HepG2 (cell line): Measurements from ENCODE around the gene CBX2. TPM values are rescaled to one million over a fixed set of nuclear protein-coding genes. Genes with fewer than 3 reads are reported as not detected.

ENCODE experiments used
- ARID2 ChIP-seq: sonication (generic); formaldehyde crosslinking; IDR thresholded peaks from 2 replicates; pipeline ENCODE4 v1.8.1; 2022; ENCODE audit warnings: mild to moderate bottlenecking, missing genetic modification reagents, borderline replicate concordance
- ATF1 ChIP-seq: IDR thresholded peaks from 2 replicates; pipeline ENCODE4 v1.6.1; 2016; ENCODE audit warnings: mild to moderate bottlenecking, control low read depth
- ATF7 ChIP-seq, 2 experiments: fragments of 450-650 bp in 1 of 2; sonication (generic) in 1 of 2; formaldehyde crosslinking in 1 of 2; IDR thresholded peaks; 2 replicates each; pipeline versions ENCODE4 v1.4.0 to v1.6.1; 2016 to 2020; ENCODE audit warnings: antibody characterized with exemption in 1 of 2, mild to moderate bottlenecking in 1 of 2, missing genetic modification reagents in 1 of 2
- EED ChIP-seq: sonication (generic); formaldehyde crosslinking; IDR thresholded peaks from 2 replicates; pipeline ENCODE4 v1.5.0; 2020; ENCODE audit warnings: mild to moderate bottlenecking, missing genetic modification reagents
- EP300 ChIP-seq, 3 experiments: sonication (generic) in 1 of 3; formaldehyde crosslinking in 1 of 3; IDR thresholded peaks; 2 replicates each; pipeline versions ENCODE4 v1.5.1 to v1.6.1; 2011 to 2020; ENCODE audit warnings: low read depth in 2 of 3, low read length in 2 of 3, borderline replicate concordance in 1 of 3, improper control_type of control experiment in 1 of 3, mild to moderate bottlenecking in 1 of 3, missing genetic modification reagents in 1 of 3, moderate library complexity in 1 of 3
- FIP1L1 ChIP-seq: fragments of 200-400 bp; formaldehyde crosslinking; IDR thresholded peaks from 2 replicates; pipeline ENCODE4 v1.6.1; 2018; ENCODE audit warnings: low read depth, mild to moderate bottlenecking, low read length, moderate library complexity, borderline replicate concordance; ENCODE audit not compliant: insufficient read depth
- GABPB1 ChIP-seq: IDR thresholded peaks from 2 replicates; pipeline ENCODE4 v1.6.1; 2016; ENCODE audit warnings: mild to moderate bottlenecking, missing genetic modification reagents, moderate library complexity, missing compliant biosample characterization
- HDAC1 ChIP-seq: sonication (generic); formaldehyde crosslinking; IDR thresholded peaks from 2 replicates; pipeline ENCODE4 v1.5.1; 2020; ENCODE audit warnings: mild to moderate bottlenecking, missing genetic modification reagents
- KDM1A ChIP-seq: IDR thresholded peaks from 2 replicates; pipeline ENCODE4 v1.6.1; 2016; ENCODE audit warnings: missing compliant biosample characterization
- MTA3 ChIP-seq: sonication (generic); formaldehyde crosslinking; IDR thresholded peaks from 2 replicates; pipeline ENCODE4 v1.4.0; 2020; ENCODE audit warnings: missing genetic modification reagents
- MXI1 ChIP-seq: IDR thresholded peaks from 3 replicates; pipeline ENCODE4 v1.6.1; 2012; ENCODE audit warnings: low read depth, low read length, inconsistent platforms, borderline replicate concordance
- MYC ChIP-seq: sonication (generic); formaldehyde crosslinking; IDR thresholded peaks from 2 replicates; pipeline ENCODE4 v1.9.0; 2021; ENCODE audit warnings: missing genetic modification reagents, borderline replicate concordance
- MZF1 ChIP-seq: sonication (generic); formaldehyde crosslinking; IDR thresholded peaks from 2 replicates; pipeline ENCODE4 v1.8.1; 2023; ENCODE audit warnings: mild to moderate bottlenecking, missing genetic modification reagents, borderline replicate concordance
- NAIF1 ChIP-seq: sonication (generic); formaldehyde crosslinking; IDR thresholded peaks from 2 replicates; pipeline ENCODE4 v1.5.0; 2020; ENCODE audit warnings: mild to moderate bottlenecking, missing genetic modification reagents, borderline replicate concordance
- NFE2L1 ChIP-seq: sonication (generic); formaldehyde crosslinking; IDR thresholded peaks from 2 replicates; pipeline ENCODE4 v1.4.0; 2020; ENCODE audit warnings: missing genetic modification reagents, mild to moderate bottlenecking, borderline replicate concordance
- POLR2AphosphoS5 ChIP-seq: IDR thresholded peaks from 2 replicates; pipeline ENCODE4 v1.6.1; 2012; ENCODE audit warnings: low read depth, low read length
- PPARG ChIP-seq: conservative IDR thresholded peaks from 2 replicates; pipeline ENCODE4 v1.6.1; 2016; ENCODE audit warnings: missing biosample characterization, missing genetic modification reagents
- REL ChIP-seq: sonication (generic); formaldehyde crosslinking; conservative IDR thresholded peaks from 2 replicates; pipeline ENCODE4 v1.8.0; 2022; ENCODE audit warnings: mild to moderate bottlenecking, missing genetic modification reagents, moderate library complexity
- SNRNP70 ChIP-seq: fragments of 200-400 bp; formaldehyde crosslinking; IDR thresholded peaks from 2 replicates; pipeline ENCODE4 v1.6.1; 2017; ENCODE audit warnings: mild to moderate bottlenecking, low read depth, low read length, moderate library complexity
- TCF12 ChIP-seq, 2 experiments: fragments of 450-650 bp in 1 of 2; sonication (generic) in 1 of 2; formaldehyde crosslinking in 1 of 2; IDR thresholded peaks; 2 replicates each; pipeline versions ENCODE4 v1.6.1 to v1.8.0; 2017 to 2022; ENCODE audit warnings: antibody characterized with exemption in 1 of 2, mild to moderate bottlenecking in 1 of 2, missing genetic modification reagents in 1 of 2, moderate library complexity in 1 of 2
- ZBTB20 ChIP-seq: sonication (generic); formaldehyde crosslinking; IDR thresholded peaks from 2 replicates; pipeline ENCODE4 v1.8.1; 2023; ENCODE audit warnings: missing genetic modification reagents, low read depth, mild to moderate bottlenecking, borderline replicate concordance
- ZNF234 ChIP-seq: sonication (generic); formaldehyde crosslinking; conservative IDR thresholded peaks from 2 replicates; pipeline ENCODE4 v1.5.1; 2020; ENCODE audit warnings: mild to moderate bottlenecking, missing genetic modification reagents
- ZNF33B ChIP-seq: sonication (generic); formaldehyde crosslinking; IDR thresholded peaks from 2 replicates; pipeline ENCODE4 v1.5.1; 2020; ENCODE audit warnings: mild to moderate bottlenecking, missing genetic modification reagents
- ZNF432 ChIP-seq: sonication (generic); formaldehyde crosslinking; IDR thresholded peaks from 2 replicates; pipeline ENCODE4 v1.5.0; 2020; ENCODE audit warnings: missing genetic modification reagents, mild to moderate bottlenecking, borderline replicate concordance
- ZNF446 ChIP-seq: sonication (generic); formaldehyde crosslinking; IDR thresholded peaks from 2 replicates; pipeline ENCODE4 v1.5.0; 2020; ENCODE audit warnings: mild to moderate bottlenecking, missing genetic modification reagents
- ZNF557 ChIP-seq: sonication (generic); formaldehyde crosslinking; IDR thresholded peaks from 2 replicates; pipeline ENCODE4 v1.4.0; 2020; ENCODE audit warnings: missing genetic modification reagents
- polyA plus RNA-seq, 8 experiments: library from polyadenylated mRNA; depleted of rRNA in 3 of 8; stranded (reverse) in 7 of 8; unstranded in 1 of 8; fragments of >200 nt; fragmentation: Illumina TruSeq in 4 of 8; extraction: Trizol in 4 of 8; gene quantifications; 2 replicates each; pipeline versions ENCODE4 v1.2.1 to v1.2.3, GENCODE V29; 2011 to 2016; ENCODE audit warnings: low read depth in 4 of 8, missing spikeins in 1 of 8, mixed read lengths in 1 of 8; ENCODE audit not compliant: insufficient read depth in 1 of 8
- total RNA-seq, 5 experiments: library from RNA; depleted of rRNA; stranded (reverse); fragments of >200 nt; fragmentation: Illumina TruSeq; extraction: Trizol; gene quantifications; 2 replicates each; pipeline ENCODE4 v1.2.3, GENCODE V29; 2016; ENCODE audit warnings: low read depth in 1 of 5
- TF ChIP-seq, protein P1 (sequence below): sonication (generic); formaldehyde crosslinking; IDR thresholded peaks from 2 replicates; pipeline ENCODE4 v1.5.1; 2020; ENCODE audit warnings: missing genetic modification reagents, mild to moderate bottlenecking, borderline replicate concordance
- TF ChIP-seq, protein P2 (sequence below): sonication (generic); formaldehyde crosslinking; IDR thresholded peaks from 2 replicates; pipeline ENCODE4 v1.8.0; 2022; ENCODE audit warnings: missing genetic modification reagents, mild to moderate bottlenecking, borderline replicate concordance

Gene CBX2
- total and polyA plus RNA-seq, 2 of the 13 experiments (the other 11 are each of a cell fraction or from before 2014, with no cell fraction given), result 14.5 to 31.1 TPM

GRCh38 chr17:79796444-79796762 lies 18.5 kb downstream of the CBX2 start (continued):
- TF ChIP-seq ZNF234 (CRISPR knock-in tag) (no peak), ZNF446 (peak; percentile 72; the same call in 1 of the 2 replicates), ZNF432 (no peak), ZBTB20 (CRISPR knock-in tag) (no peak), MXI1 (no peak), MTA3 (no peak), KDM1A (CRISPR knock-in tag) (no peak), ZNF557 (no peak), ATF1 (CRISPR knock-in tag) (no peak), MYC (CRISPR knock-in tag) (0 out of 2 replicates have a peak, but pooled peaks have one; percentile 10), TCF12 (IDR thresholded peaks at IDR 0.05) (no peak), TCF12 (CRISPR knock-in tag; IDR thresholded peaks at IDR 0.05) (no peak), EP300 (IDR thresholded peaks at IDR 0.05; ENCODE audit: low read depth in 2 of 2, low read length in 2 of 2) (peak in 1 of 2 experiments; percentile 91; a peak in 1 of 4 replicates), EP300 (CRISPR knock-in tag; IDR thresholded peaks at IDR 0.05; ENCODE audit: borderline replicate concordance) (no peak), PPARG (CRISPR knock-in tag) (no peak), MZF1 (CRISPR knock-in tag) (no peak), ATF7 (IDR thresholded peaks at IDR 0.05) (no peak), ATF7 (CRISPR knock-in tag; IDR thresholded peaks at IDR 0.05) (peak; percentile 7; the same call in 1 of the 2 replicates), POLR2AphosphoS5 (no peak), EED (CRISPR knock-in tag) (peak; percentile 71; the same call in 1 of the 2 replicates), SNRNP70 (no peak), FIP1L1 (no peak), NAIF1 (CRISPR knock-in tag) (no peak), HDAC1 (CRISPR knock-in tag) (no peak), ARID2 (CRISPR knock-in tag) (0 out of 2 replicates have a peak, but pooled peaks have one; percentile 26), ZNF33B (CRISPR knock-in tag) (no peak; the same call in 1 of the 2 replicates), REL (CRISPR knock-in tag) (peak; percentile 73; the same call in 1 of the 2 replicates), GABPB1 (no peak), NFE2L1 (no peak)
- TF ChIP-seq, protein P1, sequence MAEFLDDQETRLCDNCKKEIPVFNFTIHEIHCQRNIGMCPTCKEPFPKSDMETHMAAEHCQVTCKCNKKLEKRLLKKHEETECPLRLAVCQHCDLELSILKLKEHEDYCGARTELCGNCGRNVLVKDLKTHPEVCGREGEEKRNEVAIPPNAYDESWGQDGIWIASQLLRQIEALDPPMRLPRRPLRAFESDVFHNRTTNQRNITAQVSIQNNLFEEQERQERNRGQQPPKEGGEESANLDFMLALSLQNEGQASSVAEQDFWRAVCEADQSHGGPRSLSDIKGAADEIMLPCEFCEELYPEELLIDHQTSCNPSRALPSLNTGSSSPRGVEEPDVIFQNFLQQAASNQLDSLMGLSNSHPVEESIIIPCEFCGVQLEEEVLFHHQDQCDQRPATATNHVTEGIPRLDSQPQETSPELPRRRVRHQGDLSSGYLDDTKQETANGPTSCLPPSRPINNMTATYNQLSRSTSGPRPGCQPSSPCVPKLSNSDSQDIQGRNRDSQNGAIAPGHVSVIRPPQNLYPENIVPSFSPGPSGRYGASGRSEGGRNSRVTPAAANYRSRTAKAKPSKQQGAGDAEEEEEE (CRISPR knock-in tag), result peak; percentile 32; the same call in 1 of the 2 replicates
- TF ChIP-seq, protein P2, sequence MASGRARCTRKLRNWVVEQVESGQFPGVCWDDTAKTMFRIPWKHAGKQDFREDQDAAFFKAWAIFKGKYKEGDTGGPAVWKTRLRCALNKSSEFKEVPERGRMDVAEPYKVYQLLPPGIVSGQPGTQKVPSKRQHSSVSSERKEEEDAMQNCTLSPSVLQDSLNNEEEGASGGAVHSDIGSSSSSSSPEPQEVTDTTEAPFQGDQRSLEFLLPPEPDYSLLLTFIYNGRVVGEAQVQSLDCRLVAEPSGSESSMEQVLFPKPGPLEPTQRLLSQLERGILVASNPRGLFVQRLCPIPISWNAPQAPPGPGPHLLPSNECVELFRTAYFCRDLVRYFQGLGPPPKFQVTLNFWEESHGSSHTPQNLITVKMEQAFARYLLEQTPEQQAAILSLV (CRISPR knock-in tag), result no peak
